ENCODE measurements around the gene SIPA1.

Gene SIPA1, protein sequence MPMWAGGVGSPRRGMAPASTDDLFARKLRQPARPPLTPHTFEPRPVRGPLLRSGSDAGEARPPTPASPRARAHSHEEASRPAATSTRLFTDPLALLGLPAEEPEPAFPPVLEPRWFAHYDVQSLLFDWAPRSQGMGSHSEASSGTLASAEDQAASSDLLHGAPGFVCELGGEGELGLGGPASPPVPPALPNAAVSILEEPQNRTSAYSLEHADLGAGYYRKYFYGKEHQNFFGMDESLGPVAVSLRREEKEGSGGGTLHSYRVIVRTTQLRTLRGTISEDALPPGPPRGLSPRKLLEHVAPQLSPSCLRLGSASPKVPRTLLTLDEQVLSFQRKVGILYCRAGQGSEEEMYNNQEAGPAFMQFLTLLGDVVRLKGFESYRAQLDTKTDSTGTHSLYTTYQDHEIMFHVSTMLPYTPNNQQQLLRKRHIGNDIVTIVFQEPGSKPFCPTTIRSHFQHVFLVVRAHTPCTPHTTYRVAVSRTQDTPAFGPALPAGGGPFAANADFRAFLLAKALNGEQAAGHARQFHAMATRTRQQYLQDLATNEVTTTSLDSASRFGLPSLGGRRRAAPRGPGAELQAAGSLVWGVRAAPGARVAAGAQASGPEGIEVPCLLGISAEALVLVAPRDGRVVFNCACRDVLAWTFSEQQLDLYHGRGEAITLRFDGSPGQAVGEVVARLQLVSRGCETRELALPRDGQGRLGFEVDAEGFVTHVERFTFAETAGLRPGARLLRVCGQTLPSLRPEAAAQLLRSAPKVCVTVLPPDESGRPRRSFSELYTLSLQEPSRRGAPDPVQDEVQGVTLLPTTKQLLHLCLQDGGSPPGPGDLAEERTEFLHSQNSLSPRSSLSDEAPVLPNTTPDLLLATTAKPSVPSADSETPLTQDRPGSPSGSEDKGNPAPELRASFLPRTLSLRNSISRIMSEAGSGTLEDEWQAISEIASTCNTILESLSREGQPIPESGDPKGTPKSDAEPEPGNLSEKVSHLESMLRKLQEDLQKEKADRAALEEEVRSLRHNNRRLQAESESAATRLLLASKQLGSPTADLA

DNA sequence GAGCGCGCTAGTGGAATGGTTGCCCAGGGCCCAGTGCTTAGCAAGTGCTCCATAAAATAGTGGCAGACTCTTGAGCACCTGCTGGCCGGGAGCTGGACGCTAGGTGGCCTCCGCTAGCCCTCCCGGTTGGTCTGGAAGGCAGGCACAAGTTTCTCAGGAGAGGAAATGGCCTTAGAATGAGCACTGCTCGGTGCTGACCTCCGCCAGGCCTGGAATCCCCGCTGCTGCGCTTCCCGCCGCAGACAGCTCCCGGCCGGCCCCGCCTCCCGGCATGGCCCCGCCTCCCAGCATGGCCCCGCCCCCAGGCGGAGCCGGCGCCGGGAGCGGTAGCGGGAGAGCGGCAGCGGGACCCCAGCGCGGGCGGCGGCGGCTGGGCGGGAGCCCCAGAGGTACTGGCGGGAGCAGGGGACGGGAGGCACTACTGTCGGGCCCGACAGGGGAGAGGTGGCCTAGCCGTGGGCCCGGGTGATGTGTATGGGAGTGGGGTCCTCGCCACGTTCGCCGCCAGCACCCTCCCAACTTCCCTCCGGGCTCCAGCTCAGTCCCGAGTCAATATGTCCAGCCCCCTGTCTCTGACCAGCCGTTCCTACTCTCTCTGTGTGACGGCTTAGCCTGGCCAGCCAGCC, at the start of gene SIPA1:
SIPA1 (plus strand) TSS at position 308 of the 626 bp plus-strand sequence. CDS start 2,821 bp downstream, outside the sequence.
- peak; percentile 76 for DNase-seq

DNA sequence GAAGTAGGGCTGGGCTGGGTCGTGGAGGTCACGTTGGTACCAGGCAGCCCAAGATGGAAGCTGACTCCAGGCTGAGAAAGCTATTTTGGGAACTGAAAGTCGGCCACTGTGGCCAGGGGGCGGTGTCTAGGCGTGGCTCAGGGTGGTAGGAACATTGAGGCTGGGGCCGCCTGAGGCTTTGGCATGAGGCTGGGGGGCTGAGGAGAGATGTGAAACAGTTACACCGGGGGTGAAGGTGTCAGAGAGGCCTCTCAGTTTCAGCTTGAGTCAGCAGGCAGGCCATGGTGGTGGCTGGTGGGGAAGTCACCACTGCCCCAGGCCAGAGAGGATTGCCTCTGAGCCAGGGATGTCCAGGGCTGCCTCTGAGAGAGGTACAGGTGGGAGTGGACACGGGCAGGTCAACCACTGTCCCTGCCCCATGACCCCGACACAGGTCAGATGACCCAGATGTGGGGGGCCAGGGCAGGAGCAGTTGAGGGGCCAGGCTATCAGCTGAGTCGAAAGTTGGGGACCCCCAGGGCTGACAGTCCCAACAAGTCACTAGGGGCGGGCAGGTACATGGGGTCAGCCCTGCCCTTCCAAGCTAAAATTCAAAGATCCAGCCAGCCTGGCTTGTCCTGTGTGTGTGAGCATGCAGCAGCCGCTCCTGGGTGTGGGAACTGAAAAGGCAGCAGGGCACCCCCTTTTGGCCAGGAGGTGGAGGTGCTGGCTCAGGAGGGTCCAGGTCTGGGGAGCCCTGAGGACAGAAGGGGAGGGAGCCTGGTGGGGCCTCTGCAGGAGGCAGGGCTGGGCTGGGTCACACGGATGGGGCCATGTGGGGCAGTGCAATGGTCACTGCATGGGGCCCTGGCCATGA, 49.5 kb upstream of the SIPA1 start:
- DNase-seq, result peak; percentile 58

GRCh38 chr11:65589444-65590239, 48.3 kb upstream of the SIPA1 start:
- DNase-seq, result no peak

GRCh38 chr11:65590240-65590738, 47.6 kb upstream of the SIPA1 start:
- no peak for DNase-seq

GRCh38 chr11:65591939-65592857, 45.7 kb upstream of the SIPA1 start:
- peak; percentile 79 for DNase-seq

- DNase-seq, result no peak
Observed at GRCh38 chr11:65592858-65593517, 44.9 kb upstream of the SIPA1 start.

DNA sequence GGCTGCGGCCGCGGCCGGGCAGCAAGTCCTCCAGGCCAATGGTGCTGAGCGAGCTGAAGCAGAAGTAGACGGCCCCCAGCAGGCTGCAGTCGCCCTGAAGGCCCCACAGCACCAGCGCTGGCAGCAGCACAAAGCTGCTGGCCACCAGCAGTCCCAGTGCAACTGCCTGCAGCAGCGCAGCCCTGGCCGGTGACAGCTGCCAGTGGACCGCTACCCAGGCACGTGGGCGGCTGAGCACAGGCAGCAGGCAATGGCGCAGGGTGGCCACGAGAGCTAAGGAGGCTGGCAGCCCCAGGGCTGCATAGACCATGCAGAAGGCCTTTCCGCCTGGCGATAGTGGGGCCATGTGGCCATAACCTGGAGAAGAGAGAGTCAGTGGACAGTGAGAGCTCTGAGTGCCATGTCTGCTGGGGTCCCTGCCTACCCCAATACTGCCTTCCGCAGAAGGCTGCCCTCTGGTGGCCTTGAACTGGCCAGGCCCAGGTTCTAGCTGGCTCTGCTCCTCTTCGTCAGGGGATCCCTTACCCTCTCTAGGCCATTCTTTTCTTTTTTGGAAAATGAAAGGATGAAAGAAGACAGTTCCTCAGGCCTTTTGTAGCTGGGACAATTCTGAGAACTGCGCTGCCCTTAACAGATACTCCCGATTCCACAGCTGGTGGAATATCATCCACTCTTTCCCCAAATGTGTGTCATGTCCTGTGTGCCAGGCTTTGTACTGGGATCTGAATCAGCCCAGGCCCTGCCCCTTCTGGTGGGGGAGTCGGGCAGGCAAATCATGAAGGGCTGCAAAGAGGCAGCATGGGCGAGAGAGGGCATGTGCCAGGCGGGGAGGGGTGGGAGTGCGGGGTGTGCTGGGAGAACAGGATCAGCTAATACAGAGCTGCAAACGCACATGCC, 44.1 kb upstream of the SIPA1 start:
- DNase-seq, result peak; percentile 31

DNA sequence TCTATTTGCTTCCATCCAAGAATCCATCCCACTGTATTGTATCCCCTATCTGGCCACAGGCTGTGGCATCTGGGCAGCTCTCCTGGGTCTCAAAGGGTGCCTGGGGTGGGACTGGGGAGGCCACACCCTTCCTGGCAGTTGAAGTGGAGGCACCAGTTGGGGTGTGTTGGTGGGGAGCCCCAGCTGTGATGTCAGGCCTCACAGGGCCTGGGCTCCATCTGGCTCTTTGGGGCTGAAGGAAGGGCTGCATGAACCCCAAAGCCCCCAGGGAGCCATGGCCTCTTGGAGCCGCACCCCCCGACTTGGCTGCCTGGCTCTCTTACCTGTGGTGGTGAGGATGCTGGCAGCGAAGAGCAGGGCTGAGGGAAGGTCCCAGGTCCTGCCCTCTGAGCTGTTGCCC, 42.8 kb upstream of the SIPA1 start:
- no peak for DNase-seq

DNA sequence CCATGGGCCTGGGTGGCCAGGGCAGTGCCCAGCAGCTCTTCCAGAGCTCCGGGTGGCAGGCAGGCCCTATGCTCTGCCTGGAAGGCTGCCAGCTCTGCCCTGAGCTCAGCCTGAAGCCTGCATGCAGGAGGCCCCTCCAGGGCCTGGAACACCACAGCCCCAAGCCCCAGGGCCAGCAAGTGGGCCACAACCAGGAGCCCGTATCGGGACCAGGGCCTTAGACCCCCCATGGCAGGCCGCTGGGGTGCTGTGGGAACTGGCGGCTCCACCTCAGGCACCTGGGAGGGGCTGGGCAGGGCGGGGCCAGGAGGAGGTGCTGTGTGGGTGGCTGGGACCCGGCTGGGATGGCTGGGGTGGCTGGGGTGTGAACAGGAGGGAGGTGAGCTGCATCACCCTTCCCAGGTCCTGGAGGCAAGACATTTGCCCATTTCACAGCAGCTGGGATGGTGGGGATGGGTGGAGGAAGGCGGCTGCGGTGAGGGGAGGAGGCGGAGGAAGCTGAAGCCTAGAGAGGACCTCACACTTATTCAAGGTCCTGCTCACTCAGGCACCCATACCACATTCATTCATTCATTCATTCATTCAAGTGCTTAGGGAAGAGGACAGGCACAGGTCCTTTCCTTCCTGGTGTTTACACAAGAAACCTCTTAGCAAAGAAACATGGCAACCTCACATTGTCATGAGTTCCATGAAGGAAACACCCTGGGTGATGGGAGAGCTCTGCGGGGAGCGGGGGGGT, 42.2 kb upstream of the SIPA1 start, which contains the start of gene KCNK7:
KCNK7 (minus strand) TSS at position 258 of the 739 bp plus-strand sequence; CDS start at position 230, 28 bp downstream.
- no peak for DNase-seq

DNA sequence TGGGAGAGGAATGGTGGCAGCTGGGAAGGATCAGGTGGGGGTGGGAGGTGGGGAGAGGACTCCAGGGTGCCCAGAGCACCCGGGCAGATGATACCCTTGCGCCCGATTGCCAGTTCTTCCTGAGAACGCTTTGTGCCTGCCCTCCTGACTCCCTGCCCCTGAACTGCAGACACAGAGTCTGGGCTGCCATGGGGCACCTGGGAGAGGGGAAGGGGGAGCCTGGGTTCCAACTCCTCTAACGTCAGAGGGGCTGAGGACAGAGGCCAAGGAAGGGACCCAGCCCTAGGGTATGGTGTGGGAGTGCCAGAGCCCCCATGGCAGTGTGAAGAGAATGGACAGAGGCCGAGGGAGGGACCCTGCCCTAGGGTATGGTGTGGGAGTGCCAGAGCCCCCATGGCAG, 41.4 kb upstream of the SIPA1 start:
- DNase-seq, result no peak

- DNase-seq, result no peak
Observed at GRCh38 chr11:65598258-65598699, 39.6 kb upstream of the SIPA1 start.

DNA sequence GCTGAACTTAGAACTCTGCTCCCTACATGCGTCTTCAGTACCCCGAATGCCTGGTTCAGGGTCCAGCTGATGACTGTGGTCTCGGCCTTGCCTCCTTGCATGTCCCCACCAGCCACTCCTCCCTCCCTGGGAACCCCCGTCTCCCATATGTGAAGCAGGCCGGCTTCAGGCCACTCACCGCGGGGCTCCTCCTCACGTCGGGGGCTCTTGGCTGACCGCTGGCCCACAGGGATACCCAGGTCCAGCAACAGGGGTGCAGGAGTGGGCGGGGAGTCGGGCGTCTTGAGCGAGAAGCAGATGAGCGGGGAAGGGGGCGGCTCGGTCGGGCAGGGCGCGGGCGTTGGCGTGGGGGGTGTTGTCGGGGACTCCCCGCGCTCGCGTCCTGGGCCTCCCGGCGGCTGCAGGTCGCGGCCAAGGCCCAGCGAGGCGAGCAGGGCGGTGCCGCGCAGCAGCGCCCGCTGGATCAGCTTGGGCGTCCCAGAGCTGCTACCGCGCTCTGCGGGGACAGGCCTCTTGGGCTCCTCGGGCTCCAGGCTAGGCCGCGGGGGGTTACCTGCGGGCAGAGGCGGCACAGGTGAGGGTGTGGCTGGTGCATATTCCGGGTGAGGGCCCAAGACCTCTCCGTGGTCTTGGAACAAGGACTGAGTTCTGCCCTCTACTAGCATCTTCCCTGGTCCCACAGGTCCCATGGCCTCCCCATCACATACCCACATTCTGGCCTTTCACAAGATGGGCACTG, 38.5 kb upstream of the SIPA1 start:
- no peak for DNase-seq

- DNase-seq, result no peak
Observed at GRCh38 chr11:65599955-65600246, 38.0 kb upstream of the SIPA1 start.

DNA sequence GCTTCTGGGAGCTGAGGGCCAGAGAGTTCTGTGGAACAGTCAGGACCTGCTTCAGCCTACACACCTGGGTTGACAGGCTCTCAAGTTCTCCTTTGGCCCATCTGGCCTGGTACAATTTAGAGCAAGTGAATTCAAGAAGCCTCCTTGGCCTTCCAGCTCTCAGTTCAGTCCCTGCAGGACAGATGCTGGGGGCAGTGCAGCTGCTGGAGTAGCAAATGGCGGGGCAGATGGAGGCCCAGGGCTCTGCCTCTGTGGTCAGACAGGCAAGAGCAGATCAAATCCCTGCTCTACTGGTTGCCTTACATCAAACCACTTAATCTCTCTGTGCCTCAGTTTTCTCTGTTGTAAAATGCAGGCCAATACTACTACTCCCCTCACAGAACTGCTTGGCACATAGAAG, 33.6 kb upstream of the SIPA1 start:
- DNase-seq, result no peak

- DNase-seq, result peak; percentile 98
Observed at GRCh38 chr11:65606876-65607613, 30.9 kb upstream of the SIPA1 start.

All from fibroblast of skin of right biceps (primary cell).